Gastrocnemius medialis (tissue), 4 donors: ENCODE results near the gene TLK2.

Source experiments
- CTCF ChIP-seq, 5 experiments: fragments of 450-650 bp in 3 of 5; fragments of 200-600 bp in 2 of 5; sonication (generic) in 2 of 5; IDR thresholded peaks in 4 of 5; conservative IDR thresholded peaks in 1 of 5; 1 replicate in 4 of 5; 2 replicates in 1 of 5; pipeline ENCODE4 v1.5.1; 2016 to 2019; ENCODE audit warnings: antibody characterized with exemption in 5 of 5, mild to moderate bottlenecking in 3 of 5, moderate library complexity in 3 of 5
- POLR2A ChIP-seq, 2 donors: fragments of 450-650 bp; IDR thresholded peaks; one replicate each; pipeline ENCODE4 v1.6.1; 2017; ENCODE audit warnings: antibody characterized with exemption in 2 of 2, mild to moderate bottlenecking in 2 of 2, moderate library complexity in 2 of 2

- TF ChIP-seq POLR2A (IDR thresholded peaks at IDR 0.05): no peak
- no peak for TF ChIP-seq CTCF (IDR thresholded peaks at IDR 0.05 in 4 of 5, conservative IDR thresholded peaks at IDR 0.05 in 1 of 5)
Observed at GRCh38 chr17:62599964-62600657, 121.5 kb downstream of the TLK2 start.
